ENCODE data around the gene ACSM4.
"Not testable (repeated sequence)": the region's sequence is repeated elsewhere in the genome, so short reads cannot be mapped to it uniquely, and the experiment has no call there.

Gene ACSM4
- 0 to 1.3 (median 0) reads per million in 17 experiments for total RNA-seq

- DNase-seq, result no peak
Measured at GRCh38 chr12:7303772-7304171, at the start of gene ACSM4. Gene ACSM4, plus strand, starts transcription at chr12:7304072. Its CDS starts 260 bp downstream, at chr12:7304332.

GRCh38 chr12:7259060-7259459 is 44.8 kb upstream of the ACSM4 start:
- DNase-seq, result no peak

- no peak for DNase-seq
Measured at GRCh38 chr12:7264538-7264937, 39.3 kb upstream of the ACSM4 start.

GRCh38 chr12:7265251-7265650 is 38.6 kb upstream of the ACSM4 start:
- DNase-seq, result no peak

- DNase-seq, result no peak
Measured at GRCh38 chr12:7269273-7269672, 34.6 kb upstream of the ACSM4 start.

GRCh38 chr12:7271893-7272514 is 31.9 kb upstream of the ACSM4 start:
- DNase-seq, result no peak

- not testable (repeated sequence) for DNase-seq
Measured at GRCh38 chr12:7275482-7275881, 28.4 kb upstream of the ACSM4 start.

- DNase-seq, result no peak
Measured at GRCh38 chr12:7282844-7283243, 21.0 kb upstream of the ACSM4 start.

GRCh38 chr12:7289743-7290142 is 14.1 kb upstream of the ACSM4 start:
- DNase-seq, result no peak

- DNase-seq, result not testable (repeated sequence)
Measured at GRCh38 chr12:7290588-7290987, 13.3 kb upstream of the ACSM4 start.

GRCh38 chr12:7292300-7292699 is 11.6 kb upstream of the ACSM4 start:
- no peak for DNase-seq

- no peak for DNase-seq
Measured at GRCh38 chr12:7293670-7294069, 10.2 kb upstream of the ACSM4 start.

GRCh38 chr12:7295529-7295928 is 8.3 kb upstream of the ACSM4 start:
- DNase-seq, result no peak

- no peak for DNase-seq
Measured at GRCh38 chr12:7297865-7298264, 6.0 kb upstream of the ACSM4 start.

GRCh38 chr12:7302266-7302986 is 1.4 kb upstream of the ACSM4 start:
- DNase-seq, result peak in 2 of 4 experiments; percentile 5 to 18

GRCh38 chr12:7303230-7303629 is 642 bp upstream of the ACSM4 start:
- DNase-seq, result peak in 2 of 4 experiments; percentile 9 to 12

GRCh38 chr12:7304456-7304855 is 584 bp downstream of the ACSM4 start:
- no peak for DNase-seq

- no peak for DNase-seq
Measured at GRCh38 chr12:7310070-7310469, 6.2 kb downstream of the ACSM4 start.

GRCh38 chr12:7319930-7320329 is 16.1 kb downstream of the ACSM4 start:
- DNase-seq, result peak in 2 of 4 experiments; percentile 17 to 22

GRCh38 chr12:7321624-7322023 is 17.8 kb downstream of the ACSM4 start:
- no peak for DNase-seq

- no peak for DNase-seq
Measured at GRCh38 chr12:7322599-7322998, 18.7 kb downstream of the ACSM4 start.

GRCh38 chr12:7324176-7324575 is 20.3 kb downstream of the ACSM4 start:
- no peak for DNase-seq

GRCh38 chr12:7327918-7328317 is 24.0 kb downstream of the ACSM4 start:
- DNase-seq, result no peak

- not testable (repeated sequence) for DNase-seq
Measured at GRCh38 chr12:7337790-7338189, 33.9 kb downstream of the ACSM4 start.
